Measurements from ENCODE around the gene SCYGR5. TPM values are rescaled to one million over a fixed set of nuclear protein-coding genes. Genes with fewer than 3 reads are reported as not detected.
"Not testable (repeated sequence)": the region's sequence is repeated elsewhere in the genome, so short reads cannot be mapped to it uniquely, and the experiment has no call there.

Gene SCYGR5
- not detected for total RNA-seq
- not detected for polyA plus RNA-seq
- long read RNA-seq, donor 1, result 0 reads
- long read RNA-seq, donor 2, result 0 reads

DNA sequence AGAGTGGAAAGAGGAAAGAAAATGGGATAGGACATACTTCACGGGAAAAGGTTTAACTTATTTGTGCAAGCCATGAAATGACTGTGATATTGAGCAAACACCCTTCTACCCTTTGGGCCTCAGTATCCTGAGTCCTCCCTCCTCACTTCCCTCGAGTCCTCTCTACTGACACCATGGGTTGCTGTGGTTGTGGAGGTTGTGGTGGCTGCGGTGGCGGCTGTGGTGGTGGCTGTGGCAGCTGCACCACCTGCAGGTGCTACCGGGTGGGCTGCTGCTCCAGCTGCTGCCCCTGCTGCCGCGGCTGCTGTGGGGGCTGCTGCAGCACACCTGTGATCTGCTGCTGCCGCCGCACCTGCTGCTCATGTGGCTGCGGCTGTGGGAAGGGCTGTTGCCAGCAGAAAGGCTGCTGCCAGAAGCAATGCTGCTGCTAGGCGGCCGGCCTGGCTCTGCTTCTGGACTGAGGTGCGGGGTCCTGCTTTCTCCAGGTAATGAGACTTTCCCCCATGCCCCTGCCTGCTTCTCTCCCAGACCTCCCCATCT, at the start of gene SCYGR5:
Gene SCYGR5 (plus strand): TSS at position 174 of the 540 bp plus-strand sequence. CDS start 0 bp downstream, at position 174.
- H3K27me3 ChIP-seq (replicated peaks in 1 of 7); H3K4me3 ChIP-seq; H3K36me3 ChIP-seq; intact Hi-C loops (cut with DNase I; ENCODE audit: low total_unique reads); H3K4me1 ChIP-seq; DNase-seq; H3K27ac ChIP-seq; H3K9me3 ChIP-seq: not testable (repeated sequence)
- WGBS, 5 donors, result 80 to 89% (median 88%) methylated on average over 10 to 13 of the region's 13 CpGs

GRCh38 chr2:227617316-227618230, 49.0 kb upstream of the SCYGR5 start, which contains the start of gene SCYGR4:
SCYGR4 (plus strand) TSS chr2:227617498; CDS start chr2:227617498, 0 bp downstream.
- no peak for DNase-seq
- H3K4me3 ChIP-seq, result no peak within 1 kb of the TSS
- H3K27me3 ChIP-seq (replicated peaks in 1 of 7), result peaks cover 0 to 17% (median 0%) of the 10 kb centered on the region in 7 donors
- intact Hi-C loops (cut with DNase I; ENCODE audit: low total_unique reads), result no loop called here
- no peak within 1 kb of the TSS for H3K27ac ChIP-seq
- WGBS, 5 donors, result 63 to 87% (median 80%) methylated on average over 10 to 20 of the region's 20 CpGs
- no peaks in the 10 kb centered on the region for H3K36me3 ChIP-seq
- no peaks in the 10 kb centered on the region for H3K4me1 ChIP-seq
- peaks cover 0 to 6% (median 2%) of the 10 kb centered on the region in 8 donors for H3K9me3 ChIP-seq
- TF ChIP-seq, protein P1, sequence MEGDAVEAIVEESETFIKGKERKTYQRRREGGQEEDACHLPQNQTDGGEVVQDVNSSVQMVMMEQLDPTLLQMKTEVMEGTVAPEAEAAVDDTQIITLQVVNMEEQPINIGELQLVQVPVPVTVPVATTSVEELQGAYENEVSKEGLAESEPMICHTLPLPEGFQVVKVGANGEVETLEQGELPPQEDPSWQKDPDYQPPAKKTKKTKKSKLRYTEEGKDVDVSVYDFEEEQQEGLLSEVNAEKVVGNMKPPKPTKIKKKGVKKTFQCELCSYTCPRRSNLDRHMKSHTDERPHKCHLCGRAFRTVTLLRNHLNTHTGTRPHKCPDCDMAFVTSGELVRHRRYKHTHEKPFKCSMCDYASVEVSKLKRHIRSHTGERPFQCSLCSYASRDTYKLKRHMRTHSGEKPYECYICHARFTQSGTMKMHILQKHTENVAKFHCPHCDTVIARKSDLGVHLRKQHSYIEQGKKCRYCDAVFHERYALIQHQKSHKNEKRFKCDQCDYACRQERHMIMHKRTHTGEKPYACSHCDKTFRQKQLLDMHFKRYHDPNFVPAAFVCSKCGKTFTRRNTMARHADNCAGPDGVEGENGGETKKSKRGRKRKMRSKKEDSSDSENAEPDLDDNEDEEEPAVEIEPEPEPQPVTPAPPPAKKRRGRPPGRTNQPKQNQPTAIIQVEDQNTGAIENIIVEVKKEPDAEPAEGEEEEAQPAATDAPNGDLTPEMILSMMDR (IDR thresholded peaks at IDR 0.05 in 8 of 11, conservative IDR thresholded peaks at IDR 0.05 in 3 of 11), result no peak
- TF ChIP-seq POLR2AphosphoS5 (IDR thresholded peaks at IDR 0.05) (no peak), POLR2A (IDR thresholded peaks at IDR 0.05) (no peak)

GRCh38 chr2:227623226-227623625, 43.4 kb upstream of the SCYGR5 start:
- Histone ChIP-seq H3K4me1 (no peaks in the 10 kb centered on the region), H3K27me3 (replicated peaks in 1 of 7) (no peaks in the 10 kb centered on the region), H3K9me3 (peaks cover 0 to 10% (median 5%) of the 10 kb centered on the region in 8 donors), H3K36me3 (no peaks in the 10 kb centered on the region), H3K27ac (no peak overlapping the region), H3K4me3 (no peak overlapping the region)
- intact Hi-C loops (cut with DNase I; ENCODE audit: low total_unique reads), result no loop called here
- DNase-seq, result no peak
- TF ChIP-seq POLR2A (IDR thresholded peaks at IDR 0.05), result no peak
- TF ChIP-seq, protein P1 (IDR thresholded peaks at IDR 0.05 in 8 of 11, conservative IDR thresholded peaks at IDR 0.05 in 3 of 11), result no peak
- TF ChIP-seq POLR2AphosphoS5 (IDR thresholded peaks at IDR 0.05), result no peak

GRCh38 chr2:227625420-227625819, 41.2 kb upstream of the SCYGR5 start:
- peaks cover 0 to 10% (median 5%) of the 10 kb centered on the region in 8 donors for H3K9me3 ChIP-seq
- 67 to 89% (median 70%) methylated on average over 1 to 2 of the region's 2 CpGs for WGBS, 5 donors
- no peaks in the 10 kb centered on the region for H3K36me3 ChIP-seq
- intact Hi-C loops (cut with DNase I; ENCODE audit: low total_unique reads), result no loop called here
- H3K27ac ChIP-seq, result no peak overlapping the region
- H3K4me3 ChIP-seq, result no peak overlapping the region
- TF ChIP-seq, protein P1 (IDR thresholded peaks at IDR 0.05 in 8 of 11, conservative IDR thresholded peaks at IDR 0.05 in 3 of 11), result no peak
- peaks cover 0 to 3% (median 0%) of the 10 kb centered on the region in 7 donors for H3K27me3 ChIP-seq (replicated peaks in 1 of 7)
- H3K4me1 ChIP-seq, result no peaks in the 10 kb centered on the region
- DNase-seq, result no peak
